HEK293 (cell line): ENCODE measurements around the gene HMGB2.

Experiments
- CTCF ChIA-PET: fragments of 350-600 bp; formaldehyde crosslinking; extraction: SDS; loops from one replicate; lab custom pipeline; 2021; ENCODE audit warnings: antibody characterized with exemption; lab: Yijun Ruan, JAX
- POLR2A ChIA-PET: fragments of 300-600 bp; formaldehyde crosslinking; extraction: SDS; loops from one replicate; lab custom pipeline; 2020; ENCODE audit warnings: antibody characterized with exemption, inconsistent platforms; lab: Yijun Ruan, JAX
- H3K27ac ChIP-seq: fragments of 200-500 bp; sonication (Bioruptor generic); 2 replicates; pipeline ENCODE4 v1.5.1; 2014; ENCODE audit warnings: low read depth, low read length, control low read depth, inconsistent platforms; ENCODE audit errors: extremely low read depth
- H3K36me3 ChIP-seq, 2 experiments: fragments of 200-500 bp in 1 of 2; sonication (Bioruptor generic) in 1 of 2; 1 replicate in 1 of 2; 2 replicates in 1 of 2; pipeline ENCODE4 v1.5.1; 2014 to 2017; ENCODE audit warnings: inconsistent platforms in 2 of 2, low read length in 2 of 2; ENCODE audit not compliant: control insufficient read depth in 2 of 2, insufficient read depth in 1 of 2
- H3K4me1 ChIP-seq: fragments of 200-500 bp; sonication (Bioruptor generic); 2 replicates; pipeline ENCODE4 v1.5.1; 2014; ENCODE audit warnings: mild to moderate bottlenecking, low read length, inconsistent platforms; ENCODE audit not compliant: control insufficient read depth, insufficient read depth
- H3K4me3 ChIP-seq: 2 replicates; pipeline ENCODE4 v1.5.1; 2011; ENCODE audit warnings: low read depth, mild to moderate bottlenecking, control low read depth, low read length, moderate library complexity
- H3K9me3 ChIP-seq: fragments of 200-500 bp; sonication (Bioruptor generic); 2 replicates; pipeline ENCODE4 v1.5.1; 2014; ENCODE audit warnings: low read depth, low read length, inconsistent platforms; ENCODE audit not compliant: control insufficient read depth, insufficient read depth
- BCL11B ChIP-seq: fragments of 450-650 bp; formaldehyde crosslinking; IDR thresholded peaks from 2 replicates; pipeline ENCODE4 v1.5.1; 2016; ENCODE audit warnings: low read depth, missing biosample characterization, missing genetic modification characterization
- EGR2 ChIP-seq: fragments of 450-650 bp; formaldehyde crosslinking; IDR thresholded peaks from 2 replicates; pipeline ENCODE4 v1.5.1; 2016; ENCODE audit warnings: low read depth, missing biosample characterization, missing genetic modification characterization
- FEZF1 ChIP-seq: fragments of 450-650 bp; formaldehyde crosslinking; IDR thresholded peaks from 2 replicates; pipeline ENCODE4 v1.5.1; 2016; ENCODE audit warnings: missing biosample characterization, missing genetic modification characterization
- HOXD13 ChIP-seq: sonication (generic); formaldehyde crosslinking; IDR thresholded peaks from 2 replicates; pipeline ENCODE4 v1.8.0; 2022; ENCODE audit warnings: missing genetic modification reagents, borderline replicate concordance
- IKZF3 ChIP-seq: fragments of 450-650 bp; IDR thresholded peaks from 2 replicates; pipeline ENCODE4 v1.5.0; 2018; ENCODE audit warnings: missing biosample characterization, mild to moderate bottlenecking, missing genetic modification characterization, moderate library complexity
- KLF1 ChIP-seq: fragments of 450-650 bp; formaldehyde crosslinking; IDR thresholded peaks from 2 replicates; pipeline ENCODE4 v1.5.1; 2016; ENCODE audit warnings: missing biosample characterization, missing genetic modification characterization
- KLF9 ChIP-seq: fragments of 450-650 bp; formaldehyde crosslinking; IDR thresholded peaks from 2 replicates; pipeline ENCODE4 v1.5.1; 2016; ENCODE audit warnings: missing biosample characterization, missing genetic modification characterization, low read depth
- MZF1 ChIP-seq: fragments of 450-650 bp; formaldehyde crosslinking; IDR thresholded peaks from 2 replicates; pipeline ENCODE4 v1.5.1; 2017; ENCODE audit warnings: missing biosample characterization, missing genetic modification characterization, borderline replicate concordance
- ZBTB48 ChIP-seq: fragments of 450-650 bp; formaldehyde crosslinking; IDR thresholded peaks from 2 replicates; pipeline ENCODE4 v1.5.1; 2016; ENCODE audit warnings: missing biosample characterization, missing genetic modification characterization
- ZNF214 ChIP-seq: fragments of 450-650 bp; formaldehyde crosslinking; IDR thresholded peaks from 2 replicates; pipeline ENCODE4 v1.5.1; 2017; ENCODE audit warnings: missing biosample characterization, mild to moderate bottlenecking, missing genetic modification characterization, borderline replicate concordance
- ZNF391 ChIP-seq: fragments of 450-650 bp; formaldehyde crosslinking; IDR thresholded peaks from 2 replicates; pipeline ENCODE4 v1.5.1; 2016; ENCODE audit warnings: low read depth, missing biosample characterization, missing genetic modification characterization, borderline replicate concordance
- ZNF473 ChIP-seq: fragments of 450-650 bp; formaldehyde crosslinking; IDR thresholded peaks from 2 replicates; pipeline ENCODE4 v1.5.1; 2017; ENCODE audit warnings: missing biosample characterization, missing genetic modification characterization
- ZNF555 ChIP-seq: fragments of 450-650 bp; formaldehyde crosslinking; conservative IDR thresholded peaks from 2 replicates; pipeline ENCODE4 v1.5.1; 2017; ENCODE audit warnings: missing biosample characterization, mild to moderate bottlenecking, missing genetic modification characterization, inconsistent platforms
- ZNF561 ChIP-seq: fragments of 450-650 bp; IDR thresholded peaks from 2 replicates; pipeline ENCODE4 v1.5.1; 2018; ENCODE audit warnings: missing biosample characterization, missing genetic modification characterization, borderline replicate concordance
- ZNF624 ChIP-seq: fragments of 450-650 bp; formaldehyde crosslinking; IDR thresholded peaks from 2 replicates; pipeline ENCODE4 v1.5.1; 2017; ENCODE audit warnings: missing biosample characterization, missing genetic modification characterization
- ZNF747 ChIP-seq: fragments of 450-650 bp; formaldehyde crosslinking; IDR thresholded peaks from 2 replicates; pipeline ENCODE4 v1.5.1; 2016; ENCODE audit warnings: missing biosample characterization, missing genetic modification characterization
- ZNF792 ChIP-seq: fragments of 450-650 bp; formaldehyde crosslinking; IDR thresholded peaks from 2 replicates; pipeline ENCODE4 v1.5.1; 2016; ENCODE audit warnings: missing biosample characterization, missing genetic modification characterization
- TF ChIP-seq, protein P1 (sequence below): fragments of 450-650 bp; formaldehyde crosslinking; IDR thresholded peaks from 2 replicates; pipeline ENCODE4 v1.5.1; 2016; ENCODE audit warnings: missing biosample characterization, missing genetic modification characterization
- TF ChIP-seq, protein P2 (sequence below): sonication (generic); formaldehyde crosslinking; IDR thresholded peaks from 2 replicates; pipeline ENCODE4 v1.8.1; 2022; ENCODE audit warnings: mild to moderate bottlenecking, moderate library complexity, missing genetic modification reagents
- TF ChIP-seq, protein P3 (sequence below): fragments of 450-650 bp; formaldehyde crosslinking; IDR thresholded peaks from 2 replicates; pipeline ENCODE4 v1.5.1; 2016; ENCODE audit warnings: missing biosample characterization, missing genetic modification characterization

Gene HMGB2

DNA sequence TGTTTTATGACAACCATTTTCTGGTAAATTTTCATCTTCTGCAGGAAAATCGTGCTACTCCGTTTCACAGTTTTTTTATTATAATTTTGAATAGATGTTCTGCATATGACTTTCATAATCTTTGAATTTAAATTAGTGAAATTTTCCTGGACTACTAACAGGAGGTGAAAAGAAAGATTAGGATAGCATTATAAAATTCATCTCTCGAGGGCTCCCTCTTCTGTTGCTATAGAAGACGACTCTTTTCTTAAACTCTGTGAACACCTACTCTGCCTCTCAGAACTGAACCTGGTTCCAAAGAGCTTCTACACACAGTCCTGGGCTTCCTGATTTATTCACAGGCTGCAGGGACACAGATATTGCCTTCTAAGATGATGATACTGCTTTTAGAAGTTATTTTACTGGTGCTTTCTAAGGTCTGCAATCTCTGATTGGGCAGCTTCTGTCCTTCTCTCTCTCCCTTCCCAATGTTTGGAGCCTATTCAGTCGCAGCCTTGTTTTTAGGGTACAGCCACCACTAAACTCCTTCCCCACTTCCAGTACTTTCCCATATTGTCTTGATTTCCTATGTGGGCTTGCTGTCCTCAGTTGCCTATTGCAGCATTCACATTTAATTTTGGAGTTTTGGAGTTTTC, 26.5 kb upstream of the HMGB2 start:
- TF ChIP-seq ZNF747 (tag by site-specific recombination) (no peak), ZNF214 (tag by site-specific recombination) (no peak), KLF9 (no peak), FEZF1 (tag by site-specific recombination) (no peak), IKZF3 (tag by site-specific recombination) (no peak), ZNF473 (tag by site-specific recombination) (no peak), BCL11B (tag by site-specific recombination) (no peak)
- TF ChIP-seq, protein P1, sequence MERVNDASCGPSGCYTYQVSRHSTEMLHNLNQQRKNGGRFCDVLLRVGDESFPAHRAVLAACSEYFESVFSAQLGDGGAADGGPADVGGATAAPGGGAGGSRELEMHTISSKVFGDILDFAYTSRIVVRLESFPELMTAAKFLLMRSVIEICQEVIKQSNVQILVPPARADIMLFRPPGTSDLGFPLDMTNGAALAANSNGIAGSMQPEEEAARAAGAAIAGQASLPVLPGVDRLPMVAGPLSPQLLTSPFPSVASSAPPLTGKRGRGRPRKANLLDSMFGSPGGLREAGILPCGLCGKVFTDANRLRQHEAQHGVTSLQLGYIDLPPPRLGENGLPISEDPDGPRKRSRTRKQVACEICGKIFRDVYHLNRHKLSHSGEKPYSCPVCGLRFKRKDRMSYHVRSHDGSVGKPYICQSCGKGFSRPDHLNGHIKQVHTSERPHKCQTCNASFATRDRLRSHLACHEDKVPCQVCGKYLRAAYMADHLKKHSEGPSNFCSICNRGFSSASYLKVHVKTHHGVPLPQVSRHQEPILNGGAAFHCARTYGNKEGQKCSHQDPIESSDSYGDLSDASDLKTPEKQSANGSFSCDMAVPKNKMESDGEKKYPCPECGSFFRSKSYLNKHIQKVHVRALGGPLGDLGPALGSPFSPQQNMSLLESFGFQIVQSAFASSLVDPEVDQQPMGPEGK, result no peak
- Histone ChIP-seq H3K36me3 (no peaks in the 10 kb centered on the region), H3K9me3 (no peaks in the 10 kb centered on the region), H3K4me3 (no peak overlapping the region), H3K27ac (no peak overlapping the region), H3K4me1 (no peaks in the 10 kb centered on the region)
- ChIA-PET CTCF (interaction anchor here (0.6 to 1.2 kb wide), 6 partner anchors 14 to 551 kb away, joined by 3 to 5 read pairs (median 3); no protein-coding TSS in a partner anchor), POLR2A (interaction anchor here (1.3 kb wide), 1 partner anchor 26 kb away, joined by 6 read pairs; the partner anchor contains the start of gene HMGB2)

DNA sequence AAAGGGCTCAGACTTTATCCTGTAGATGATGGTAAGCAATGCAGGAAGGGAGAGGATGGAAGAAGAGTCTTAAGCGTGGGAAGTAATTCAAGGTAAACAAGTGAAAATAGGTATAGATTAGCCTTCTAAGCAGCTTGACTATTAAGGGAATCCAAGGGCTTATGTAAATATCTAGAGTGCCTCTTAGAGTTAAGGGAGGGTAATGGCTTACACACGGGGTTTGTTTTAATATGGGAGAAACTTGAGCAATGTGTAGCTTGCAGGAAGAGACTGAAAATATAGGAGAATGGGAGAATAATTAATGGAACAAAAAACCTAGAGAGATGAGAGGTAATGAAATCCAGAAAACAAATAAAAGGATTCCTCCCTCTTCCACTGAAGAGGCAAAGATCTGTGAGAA, 23.8 kb upstream of the HMGB2 start:
- no peaks in the 10 kb centered on the region for H3K4me1 ChIP-seq
- no peak overlapping the region for H3K4me3 ChIP-seq
- ChIA-PET POLR2A (interaction anchor here (0.8 to 3.0 kb wide), 2 partner anchors 12 to 23 kb away, joined by 3 to 14 read pairs; partner anchors contain the start of gene HMGB2), CTCF (interaction anchor here (1.0 to 2.2 kb wide), 2 partner anchors 39 to 56 kb away, joined by 3 to 7 read pairs; no protein-coding TSS in a partner anchor)
- no peak overlapping the region for H3K27ac ChIP-seq
- TF ChIP-seq ZNF792, result no peak
- no peak for TF ChIP-seq ZNF391
- TF ChIP-seq, protein P2, sequence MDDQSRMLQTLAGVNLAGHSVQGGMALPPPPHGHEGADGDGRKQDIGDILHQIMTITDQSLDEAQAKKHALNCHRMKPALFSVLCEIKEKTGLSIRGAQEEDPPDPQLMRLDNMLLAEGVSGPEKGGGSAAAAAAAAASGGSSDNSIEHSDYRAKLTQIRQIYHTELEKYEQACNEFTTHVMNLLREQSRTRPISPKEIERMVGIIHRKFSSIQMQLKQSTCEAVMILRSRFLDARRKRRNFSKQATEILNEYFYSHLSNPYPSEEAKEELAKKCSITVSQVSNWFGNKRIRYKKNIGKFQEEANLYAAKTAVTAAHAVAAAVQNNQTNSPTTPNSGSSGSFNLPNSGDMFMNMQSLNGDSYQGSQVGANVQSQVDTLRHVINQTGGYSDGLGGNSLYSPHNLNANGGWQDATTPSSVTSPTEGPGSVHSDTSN (CRISPR knock-in tag), result no peak
- no peak for TF ChIP-seq EGR2
- no peak for TF ChIP-seq ZBTB48 (tag by site-specific recombination)
- TF ChIP-seq ZNF624 (tag by site-specific recombination), result no peak
- no peak for TF ChIP-seq HOXD13
- TF ChIP-seq ZNF561 (tag by site-specific recombination), result no peak
- TF ChIP-seq KLF1 (tag by site-specific recombination), result no peak
- TF ChIP-seq, protein P3, sequence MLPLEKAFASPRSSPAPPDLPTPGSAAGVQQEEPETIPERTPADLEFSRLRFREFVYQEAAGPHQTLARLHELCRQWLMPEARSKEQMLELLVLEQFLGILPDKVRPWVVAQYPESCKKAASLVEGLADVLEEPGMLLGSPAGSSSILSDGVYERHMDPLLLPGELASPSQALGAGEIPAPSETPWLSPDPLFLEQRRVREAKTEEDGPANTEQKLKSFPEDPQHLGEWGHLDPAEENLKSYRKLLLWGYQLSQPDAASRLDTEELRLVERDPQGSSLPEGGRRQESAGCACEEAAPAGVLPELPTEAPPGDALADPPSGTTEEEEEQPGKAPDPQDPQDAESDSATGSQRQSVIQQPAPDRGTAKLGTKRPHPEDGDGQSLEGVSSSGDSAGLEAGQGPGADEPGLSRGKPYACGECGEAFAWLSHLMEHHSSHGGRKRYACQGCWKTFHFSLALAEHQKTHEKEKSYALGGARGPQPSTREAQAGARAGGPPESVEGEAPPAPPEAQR (tag by site-specific recombination), result no peak
- TF ChIP-seq ZNF555, result no peak
- TF ChIP-seq MZF1, result no peak
- H3K9me3 ChIP-seq, result no peaks in the 10 kb centered on the region
- no peaks in the 10 kb centered on the region for H3K36me3 ChIP-seq
